WTC11 (cell line): ENCODE data around the gene PFKP.

Experiments used
- CREB1 ChIP-seq: sonication (generic); formaldehyde crosslinking; IDR thresholded peaks from 2 replicates; pipeline ENCODE4 v1.8.0; 2023; ENCODE audit warnings: mild to moderate bottlenecking, missing genetic modification reagents
- CTCF ChIP-seq: fragments of 200-600 bp; IDR thresholded peaks from 2 replicates; pipeline ENCODE4 v1.8.0; 2022; ENCODE audit warnings: antibody characterized with exemption
- SP1 ChIP-seq: sonication (generic); formaldehyde crosslinking; conservative IDR thresholded peaks from 2 replicates; pipeline ENCODE4 v1.8.1; 2022; ENCODE audit warnings: missing genetic modification reagents
- TF ChIP-seq, protein P1 (sequence below): sonication (generic); formaldehyde crosslinking; IDR thresholded peaks from 2 replicates; pipeline ENCODE4 v1.8.1; 2023; ENCODE audit warnings: mild to moderate bottlenecking, moderate library complexity, missing genetic modification reagents

DNA sequence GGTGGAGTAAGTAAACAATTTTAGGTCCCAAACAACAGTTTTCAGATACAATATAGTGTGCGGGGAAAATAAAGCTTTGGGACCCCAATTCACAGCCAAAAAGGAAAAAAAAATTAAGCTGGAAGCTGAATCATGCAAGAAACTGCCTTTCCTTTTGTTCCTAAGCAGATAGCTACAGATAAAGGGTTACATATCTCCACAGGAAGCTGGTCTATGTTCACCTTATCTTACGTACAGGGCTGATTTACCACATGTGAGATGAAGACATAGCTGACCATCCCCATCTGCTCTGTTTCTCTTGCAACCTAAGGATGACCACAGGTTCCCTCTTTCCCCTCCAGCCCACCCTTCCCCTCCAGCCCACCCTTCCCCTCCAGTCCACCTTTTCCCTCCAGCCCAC lies 14.2 kb upstream of the PFKP start:
- no peak for TF ChIP-seq CREB1
- TF ChIP-seq CTCF, result no peak
- TF ChIP-seq, protein P1, sequence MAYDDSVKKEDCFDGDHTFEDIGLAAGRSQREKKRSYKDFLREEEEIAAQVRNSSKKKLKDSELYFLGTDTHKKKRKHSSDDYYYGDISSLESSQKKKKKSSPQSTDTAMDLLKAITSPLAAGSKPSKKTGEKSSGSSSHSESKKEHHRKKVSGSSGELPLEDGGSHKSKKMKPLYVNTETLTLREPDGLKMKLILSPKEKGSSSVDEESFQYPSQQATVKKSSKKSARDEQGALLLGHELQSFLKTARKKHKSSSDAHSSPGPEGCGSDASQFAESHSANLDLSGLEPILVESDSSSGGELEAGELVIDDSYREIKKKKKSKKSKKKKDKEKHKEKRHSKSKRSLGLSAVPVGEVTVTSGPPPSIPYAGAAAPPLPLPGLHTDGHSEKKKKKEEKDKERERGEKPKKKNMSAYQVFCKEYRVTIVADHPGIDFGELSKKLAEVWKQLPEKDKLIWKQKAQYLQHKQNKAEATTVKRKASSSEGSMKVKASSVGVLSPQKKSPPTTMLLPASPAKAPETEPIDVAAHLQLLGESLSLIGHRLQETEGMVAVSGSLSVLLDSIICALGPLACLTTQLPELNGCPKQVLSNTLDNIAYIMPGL (CRISPR knock-in tag), result no peak
- no peak for TF ChIP-seq SP1
